ENCODE measurements around the gene AMELX. TPM values are rescaled to one million over a fixed set of nuclear protein-coding genes. Genes with fewer than 3 reads are reported as not detected.

The AMELX gene
- total and polyA plus RNA-seq, 12 donors, result not detected

DNA sequence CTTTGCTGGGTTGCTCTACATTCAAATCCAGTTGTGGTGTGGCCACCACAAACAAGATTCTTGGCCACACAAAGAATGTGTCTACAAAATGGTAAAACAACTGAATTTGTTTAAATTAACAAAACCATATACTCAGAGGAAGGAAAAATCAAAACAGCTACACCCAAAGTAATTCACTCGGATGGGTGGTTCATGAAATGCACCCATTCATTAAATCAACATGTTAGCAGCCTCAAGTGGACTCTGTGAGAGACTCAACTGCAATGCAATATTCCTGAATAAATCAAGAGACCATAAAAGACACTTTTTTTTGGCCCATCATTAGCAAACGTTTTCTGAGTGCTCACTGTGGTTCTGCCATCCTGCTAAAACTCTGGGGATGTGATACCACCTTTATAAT, 11.2 kb upstream of the AMELX start:
- no peak for TF ChIP-seq POLR2A (IDR thresholded peaks at IDR 0.05)
- TF ChIP-seq, protein P1, sequence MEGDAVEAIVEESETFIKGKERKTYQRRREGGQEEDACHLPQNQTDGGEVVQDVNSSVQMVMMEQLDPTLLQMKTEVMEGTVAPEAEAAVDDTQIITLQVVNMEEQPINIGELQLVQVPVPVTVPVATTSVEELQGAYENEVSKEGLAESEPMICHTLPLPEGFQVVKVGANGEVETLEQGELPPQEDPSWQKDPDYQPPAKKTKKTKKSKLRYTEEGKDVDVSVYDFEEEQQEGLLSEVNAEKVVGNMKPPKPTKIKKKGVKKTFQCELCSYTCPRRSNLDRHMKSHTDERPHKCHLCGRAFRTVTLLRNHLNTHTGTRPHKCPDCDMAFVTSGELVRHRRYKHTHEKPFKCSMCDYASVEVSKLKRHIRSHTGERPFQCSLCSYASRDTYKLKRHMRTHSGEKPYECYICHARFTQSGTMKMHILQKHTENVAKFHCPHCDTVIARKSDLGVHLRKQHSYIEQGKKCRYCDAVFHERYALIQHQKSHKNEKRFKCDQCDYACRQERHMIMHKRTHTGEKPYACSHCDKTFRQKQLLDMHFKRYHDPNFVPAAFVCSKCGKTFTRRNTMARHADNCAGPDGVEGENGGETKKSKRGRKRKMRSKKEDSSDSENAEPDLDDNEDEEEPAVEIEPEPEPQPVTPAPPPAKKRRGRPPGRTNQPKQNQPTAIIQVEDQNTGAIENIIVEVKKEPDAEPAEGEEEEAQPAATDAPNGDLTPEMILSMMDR (IDR thresholded peaks at IDR 0.05), result no peak
- intact Hi-C loops (cut with DNase I), result no loop called here
- Histone ChIP-seq H3K4me1 (replicated peaks in 1 of 2) (no peaks in the 10 kb centered on the region), H3K4me3 (no peak overlapping the region), H3K27me3 (no peaks in the 10 kb centered on the region), H3K9me3 (replicated peaks in 1 of 3) (no peaks in the 10 kb centered on the region), H3K36me3 (replicated peaks in 1 of 2) (no peaks in the 10 kb centered on the region), H3K27ac (no peak overlapping the region)
- no peak for DNase-seq
- 19 to 59% (median 35%) methylated on average over 2 of the region's 2 CpGs for WGBS, 4 donors

DNA sequence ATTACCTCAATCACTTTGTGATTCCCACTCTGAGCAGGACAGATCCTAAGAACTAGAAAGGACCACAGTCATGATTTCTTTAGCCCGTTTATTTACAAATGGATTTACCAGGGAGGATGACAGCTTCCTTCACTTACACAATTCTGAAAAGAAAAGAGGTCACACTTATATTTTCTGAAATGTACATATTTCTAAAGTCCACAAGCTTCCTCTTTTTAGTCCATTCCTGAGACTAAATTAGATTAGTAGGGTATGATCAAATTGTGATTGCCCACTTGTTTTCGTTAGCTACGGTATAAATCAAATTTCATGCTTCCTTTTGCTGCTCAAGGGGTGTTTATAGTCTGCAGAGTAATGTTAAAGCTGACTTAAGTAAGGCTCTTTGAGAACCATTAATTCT, 7.6 kb upstream of the AMELX start:
- TF ChIP-seq POLR2A (IDR thresholded peaks at IDR 0.05), result no peak
- TF ChIP-seq, protein P1 (IDR thresholded peaks at IDR 0.05), result no peak
- Histone ChIP-seq H3K4me3 (no peak overlapping the region), H3K36me3 (replicated peaks in 1 of 2) (no peaks in the 10 kb centered on the region), H3K9me3 (replicated peaks in 1 of 3) (no peaks in the 10 kb centered on the region), H3K4me1 (replicated peaks in 1 of 2) (no peaks in the 10 kb centered on the region), H3K27ac (no peak overlapping the region), H3K27me3 (no peaks in the 10 kb centered on the region)
- intact Hi-C loops (cut with DNase I), result no loop called here
- no peak for DNase-seq
- 58 to 61% (median 59%) methylated on average over 3 of the region's 3 CpGs for WGBS, 4 donors

DNA sequence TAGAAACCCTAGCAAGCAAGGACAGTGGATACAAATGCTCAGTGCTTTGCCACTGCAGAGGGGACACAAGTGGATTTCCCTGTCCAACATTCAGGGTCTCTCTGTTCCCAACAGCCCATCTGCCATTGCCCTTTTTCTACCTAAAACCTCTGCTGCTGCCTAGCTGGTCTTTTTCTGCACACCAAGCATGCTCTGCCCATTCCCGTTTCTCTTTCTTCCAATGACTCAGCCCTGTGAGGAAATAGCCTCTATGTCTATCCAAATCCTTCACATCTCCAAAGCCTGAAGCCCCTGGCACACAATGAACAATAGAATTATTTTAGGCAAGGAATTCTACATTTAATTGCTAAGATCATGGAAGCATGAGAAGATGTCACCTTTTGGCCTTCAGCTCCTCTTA, 5.7 kb upstream of the AMELX start:
- no peaks in the 10 kb centered on the region for H3K9me3 ChIP-seq (replicated peaks in 1 of 3)
- no peak overlapping the region for H3K4me3 ChIP-seq
- DNase-seq, result no peak
- H3K27ac ChIP-seq, result no peak overlapping the region
- TF ChIP-seq, protein P1 (IDR thresholded peaks at IDR 0.05), result no peak
- TF ChIP-seq POLR2A (IDR thresholded peaks at IDR 0.05), result no peak
- H3K27me3 ChIP-seq, result peaks cover 7% of the 10 kb centered on the region
- 40 to 54% (median 50%) methylated on average over 1 of the region's 1 CpG for WGBS, 4 donors
- intact Hi-C loops (cut with DNase I), result no loop called here
- H3K4me1 ChIP-seq (replicated peaks in 1 of 2), result no peaks in the 10 kb centered on the region
- no peaks in the 10 kb centered on the region for H3K36me3 ChIP-seq (replicated peaks in 1 of 2)

DNA sequence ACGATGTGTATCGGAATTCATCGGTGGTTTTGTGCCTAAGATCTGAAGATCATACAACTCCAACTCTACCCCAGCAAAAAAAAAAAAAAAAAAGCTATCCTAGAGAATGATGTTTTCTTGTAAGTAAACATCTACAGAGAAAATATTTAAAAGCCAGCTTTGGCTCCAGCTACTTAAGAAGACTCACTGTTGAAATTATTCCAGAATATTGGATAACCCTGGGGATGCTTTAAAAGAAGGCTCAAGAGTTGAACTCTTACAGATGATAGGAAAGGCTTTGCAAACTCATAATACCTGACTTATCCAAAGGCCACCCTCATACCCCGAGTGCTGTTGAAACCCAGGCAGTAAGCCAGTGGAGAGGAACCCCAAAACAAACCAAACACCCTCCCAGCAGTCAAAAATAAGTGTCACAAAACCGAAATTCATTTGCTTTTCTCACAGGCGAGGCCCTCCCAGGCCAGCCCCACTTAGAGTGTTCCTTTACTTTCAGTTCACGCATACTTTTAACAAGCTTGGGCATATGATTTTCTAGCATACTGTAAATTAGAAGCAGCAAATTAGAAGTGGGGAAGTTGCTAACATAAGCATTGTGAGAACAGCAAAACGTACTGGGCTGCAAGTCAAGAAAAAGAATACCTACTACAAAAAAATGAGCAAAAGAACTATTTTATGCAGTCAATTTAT, 2.7 kb upstream of the AMELX start:
- H3K27me3 ChIP-seq, result peaks cover 7% of the 10 kb centered on the region
- WGBS, 4 donors, result 62 to 80% (median 72%) methylated on average over 8 of the region's 8 CpGs
- no peaks in the 10 kb centered on the region for H3K9me3 ChIP-seq (replicated peaks in 1 of 3)
- no peaks in the 10 kb centered on the region for H3K4me1 ChIP-seq (replicated peaks in 1 of 2)
- TF ChIP-seq POLR2A (IDR thresholded peaks at IDR 0.05), result no peak
- TF ChIP-seq, protein P1 (IDR thresholded peaks at IDR 0.05), result no peak
- no peaks in the 10 kb centered on the region for H3K36me3 ChIP-seq (replicated peaks in 1 of 2)
- no peak overlapping the region for H3K4me3 ChIP-seq
- no peak overlapping the region for H3K27ac ChIP-seq
- no peak for DNase-seq
- intact Hi-C loops (cut with DNase I), result no loop called here
